Colon (tissue), 2 donors: Measurements from ENCODE around the gene EI24.

Experiments used
- FAIRE-seq: peaks from 2 replicates; lab custom pipeline; 2012; peaks lifted over from hg19 to GRCh38; lab: Jason Lieb, UNC
- donor health status: control.
- donor health status: control.

Gene EI24

DNA sequence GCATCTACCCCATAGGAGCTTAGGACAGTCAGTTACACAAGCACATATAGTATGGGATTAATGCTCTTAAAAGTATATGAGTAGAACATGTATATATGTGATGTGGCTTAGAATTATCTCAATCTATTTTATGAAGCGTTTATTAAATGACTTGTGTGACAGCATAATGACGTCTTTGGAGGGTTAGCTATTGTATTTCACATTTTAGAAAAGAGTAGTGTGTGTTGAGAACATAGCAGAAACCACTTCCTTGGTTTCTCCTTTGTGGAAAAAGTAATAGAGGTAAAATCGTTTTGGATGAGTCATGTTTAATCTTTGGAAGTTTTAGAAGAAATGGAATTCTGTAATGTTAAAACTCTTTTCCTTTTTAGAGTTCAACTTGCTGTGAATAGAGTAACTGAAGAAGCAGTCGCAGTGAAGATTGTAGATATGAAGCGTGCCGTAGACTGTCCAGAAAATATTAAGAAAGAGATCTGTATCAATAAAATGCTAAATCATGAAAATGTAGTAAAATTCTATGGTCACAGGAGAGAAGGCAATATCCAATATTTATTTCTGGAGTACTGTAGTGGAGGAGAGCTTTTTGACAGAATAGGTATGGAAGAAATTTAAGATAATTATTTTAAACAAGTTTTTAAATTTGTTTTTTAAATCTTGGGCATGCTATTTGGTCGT lies 58.1 kb downstream of the EI24 start:
- FAIRE-seq: no peak
